Keratinocyte (primary cell): Measurements from ENCODE around the gene SEC24D. TPM values are rescaled to one million over a fixed set of nuclear protein-coding genes. Genes with fewer than 3 reads are reported as not detected.

ENCODE experiments used
- DNase-seq: peaks from one replicate; pipeline ENCODE4 v3.0.0-alpha.2; 2011; ENCODE audit warnings: low read depth, missing footprints, low spot score
- FAIRE-seq: peaks from 2 replicates; lab custom pipeline; 2011; peaks lifted over from hg19 to GRCh38; lab: Jason Lieb, UNC
- H2AFZ ChIP-seq: 2 replicates; pipeline ENCODE4 v1.6.0; 2012; ENCODE audit warnings: low read length, control low read depth, inconsistent platforms; ENCODE audit not compliant: control insufficient read depth
- H3K27ac ChIP-seq: 2 replicates; pipeline ENCODE4 v1.5.1; 2011; ENCODE audit warnings: low read length; ENCODE audit not compliant: control insufficient read depth, insufficient read depth
- H3K27me3 ChIP-seq: 3 replicates; pipeline ENCODE4 v1.6.0; 2011; ENCODE audit warnings: low read length; ENCODE audit not compliant: control insufficient read depth, insufficient read depth; ENCODE audit errors: extremely low read depth
- H3K36me3 ChIP-seq, 2 experiments: 2 replicates in 1 of 2; 3 replicates in 1 of 2; pipeline ENCODE4 v1.5.1; 2011; ENCODE audit warnings: low read length in 2 of 2, mild to moderate bottlenecking in 1 of 2; ENCODE audit not compliant: control insufficient read depth in 2 of 2, insufficient read depth in 2 of 2; ENCODE audit errors: extremely low read depth in 1 of 2
- H3K4me1 ChIP-seq: 3 replicates; pipeline ENCODE4 v1.5.1; 2011; ENCODE audit warnings: low read length; ENCODE audit not compliant: control insufficient read depth, insufficient read depth; ENCODE audit errors: extremely low read depth
- H3K4me2 ChIP-seq: 3 replicates; pipeline ENCODE4 v1.6.0; 2011; ENCODE audit warnings: low read depth, low read length; ENCODE audit not compliant: control insufficient read depth, insufficient read depth; ENCODE audit errors: extremely low read depth
- H3K4me3 ChIP-seq, 3 experiments: fragments of 200-600 bp in 1 of 3; sonication (generic) in 1 of 3; 2 replicates in 2 of 3; 3 replicates in 1 of 3; pipeline ENCODE4 v1.5.1; 2011 to 2016; ENCODE audit warnings: low read length in 3 of 3, mild to moderate bottlenecking in 3 of 3, control low read depth in 2 of 3, inconsistent platforms in 1 of 3, low read depth in 1 of 3, mixed read lengths in 1 of 3, mixed run types in 1 of 3, moderate library complexity in 1 of 3; ENCODE audit not compliant: control insufficient read depth in 2 of 3, insufficient read depth in 2 of 3; ENCODE audit errors: extremely low read depth in 1 of 3
- H3K79me2 ChIP-seq: 2 replicates; pipeline ENCODE4 v1.6.0; 2012; ENCODE audit warnings: low read length; ENCODE audit not compliant: control insufficient read depth, insufficient read depth
- H3K9ac ChIP-seq: 3 replicates; pipeline ENCODE4 v1.6.0; 2011; ENCODE audit warnings: low read length; ENCODE audit not compliant: control insufficient read depth, insufficient read depth; ENCODE audit errors: extremely low read depth
- H3K9me1 ChIP-seq: 3 replicates; pipeline ENCODE4 v1.6.0; 2011; ENCODE audit warnings: low read length; ENCODE audit not compliant: control insufficient read depth, insufficient read depth; ENCODE audit errors: extremely low read depth
- H3K9me3 ChIP-seq: 2 replicates; pipeline ENCODE4 v1.5.1; 2012; ENCODE audit warnings: low read depth, low read length; ENCODE audit not compliant: control insufficient read depth
- H4K20me1 ChIP-seq: 3 replicates; pipeline ENCODE4 v1.6.0; 2011; ENCODE audit warnings: low read length; ENCODE audit not compliant: control insufficient read depth, insufficient read depth; ENCODE audit errors: extremely low read depth
- CTCF ChIP-seq, 3 experiments: IDR thresholded peaks in 1 of 3; conservative IDR thresholded peaks in 1 of 3; optimal IDR thresholded peaks in 1 of 3; 2 replicates in 2 of 3; 3 replicates in 1 of 3; pipeline versions ENCODE3 to v1.5.1; 2011; ENCODE audit warnings: low read length in 3 of 3, mild to moderate bottlenecking in 3 of 3, moderate library complexity in 2 of 3, control low read depth in 1 of 3, inconsistent platforms in 1 of 3; ENCODE audit not compliant: insufficient read depth in 2 of 3; ENCODE audit errors: extremely low read depth in 1 of 3
- EZH2 ChIP-seq: IDR thresholded peaks from one replicate; pipeline ENCODE4 v1.6.1; 2012; ENCODE audit warnings: inconsistent platforms, mild to moderate bottlenecking, low read length, moderate library complexity
- dilution Hi-C: fragments of 300-500 bp; cut with MboI; formaldehyde crosslinking; loops from one replicate; pipeline ENCODE4 v1.7.0; 2020; ENCODE audit warnings: low sequenced_read_pairs; ENCODE audit not compliant: extremely low pct_ligation_motif_present
- polyA plus RNA-seq, 5 experiments: library from polyadenylated mRNA; depleted of rRNA in 3 of 5; stranded (reverse) in 3 of 5; stranded (forward) in 1 of 5; unstranded in 1 of 5; fragments of >200 nt; gene quantifications; 1 replicate in 1 of 5; 2 replicates in 3 of 5; 3 replicates in 1 of 5; pipeline versions ENCODE4 v1.2.1 to v1.2.3, GENCODE V29; 2011 to 2012; ENCODE audit warnings: missing spikeins in 2 of 5, low read depth in 1 of 5, low replicate concordance in 1 of 5

The SEC24D gene
- polyA plus RNA-seq, 1 donor (not counting 4 experiments of a cell fraction or from before 2014, with no cell fraction given): 24.9 TPM

DNA sequence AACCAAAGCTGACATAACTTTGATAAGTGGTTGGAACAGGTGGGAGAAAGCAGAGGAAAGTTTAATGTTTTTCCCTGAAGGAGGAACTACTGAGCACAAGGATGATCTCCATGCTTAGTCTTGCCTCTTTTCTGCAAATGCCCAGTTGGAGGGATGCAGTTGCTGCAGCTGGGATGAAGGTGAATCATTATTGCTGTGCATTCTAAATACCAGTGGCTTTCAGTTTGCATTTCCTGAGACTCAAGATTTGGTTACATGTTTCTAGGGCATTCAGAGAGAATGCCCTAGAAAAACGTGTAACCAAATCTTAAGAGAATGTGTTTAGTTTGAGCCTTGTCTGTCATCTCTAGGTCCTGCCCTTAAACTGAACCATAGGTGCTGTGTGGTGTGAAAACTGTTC lies 108.6 kb downstream of the SEC24D start:
- no peak for FAIRE-seq
- Histone ChIP-seq H3K27ac (no peak overlapping the region), H3K27me3 (no peaks in the 10 kb centered on the region), H3K36me3 (peaks cover 18 to 40% of the 10 kb centered on the region in 2 experiments), H3K4me2 (no peak overlapping the region), H3K79me2 (no peaks in the 10 kb centered on the region), H2AFZ (no peak overlapping the region), H3K4me3 (no peak overlapping the region), H3K4me1 (no peaks in the 10 kb centered on the region), H3K9me3 (no peaks in the 10 kb centered on the region), H4K20me1 (no peaks in the 10 kb centered on the region), H3K9me1 (no peaks in the 10 kb centered on the region), H3K9ac (no peak overlapping the region)
- dilution Hi-C loops: no loop called here
- TF ChIP-seq EZH2 (no peak), CTCF (optimal IDR thresholded peaks at IDR 0.05 in 1 of 3, IDR thresholded peaks at IDR 0.05 in 1 of 3, conservative IDR thresholded peaks at IDR 0.05 in 1 of 3; ENCODE audit: extremely low read depth in 1 of 3, insufficient read depth in 2 of 3, low read length in 3 of 3) (no peak)
- no peak for DNase-seq

DNA sequence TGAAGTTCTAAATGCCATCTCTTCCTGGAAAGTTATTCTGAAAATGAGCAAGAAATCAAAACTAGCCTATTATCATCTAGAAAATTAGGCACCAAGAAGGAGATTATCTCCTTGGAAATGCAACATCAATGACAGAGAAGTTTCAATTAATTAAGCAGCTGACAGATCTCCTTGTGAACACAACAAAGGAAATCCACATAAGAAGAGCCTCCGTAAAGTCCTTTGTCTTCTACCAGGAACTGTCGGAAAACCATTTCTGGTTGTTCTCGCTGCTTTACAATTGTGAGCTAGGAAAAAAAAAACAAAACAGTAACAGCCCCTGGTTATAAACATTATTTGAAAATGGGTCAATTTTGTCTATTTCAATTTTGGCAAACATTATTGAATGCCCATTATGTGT lies 112.6 kb downstream of the SEC24D start:
- H3K9me1 ChIP-seq: no peaks in the 10 kb centered on the region
- H3K4me1 ChIP-seq: peaks cover 10% of the 10 kb centered on the region
- dilution Hi-C loops: no loop called here
- FAIRE-seq (no peak), DNase-seq (no peak)
- no peaks in the 10 kb centered on the region for H4K20me1 ChIP-seq
- no peak overlapping the region for H2AFZ ChIP-seq
- H3K36me3 ChIP-seq: peaks cover 12 to 26% of the 10 kb centered on the region in 2 experiments
- no peak overlapping the region for H3K27ac ChIP-seq
- H3K4me3 ChIP-seq: no peak overlapping the region
- no peaks in the 10 kb centered on the region for H3K79me2 ChIP-seq
- H3K4me2 ChIP-seq: no peak overlapping the region
- no peaks in the 10 kb centered on the region for H3K9me3 ChIP-seq
- TF ChIP-seq EZH2 (no peak), CTCF (optimal IDR thresholded peaks at IDR 0.05 in 1 of 3, IDR thresholded peaks at IDR 0.05 in 1 of 3, conservative IDR thresholded peaks at IDR 0.05 in 1 of 3; ENCODE audit: extremely low read depth in 1 of 3, insufficient read depth in 2 of 3, low read length in 3 of 3) (no peak)
- H3K27me3 ChIP-seq: no peaks in the 10 kb centered on the region
- no peak overlapping the region for H3K9ac ChIP-seq
